ENCODE results near the gene UBAC2.

UBAC2 gene

DNA sequence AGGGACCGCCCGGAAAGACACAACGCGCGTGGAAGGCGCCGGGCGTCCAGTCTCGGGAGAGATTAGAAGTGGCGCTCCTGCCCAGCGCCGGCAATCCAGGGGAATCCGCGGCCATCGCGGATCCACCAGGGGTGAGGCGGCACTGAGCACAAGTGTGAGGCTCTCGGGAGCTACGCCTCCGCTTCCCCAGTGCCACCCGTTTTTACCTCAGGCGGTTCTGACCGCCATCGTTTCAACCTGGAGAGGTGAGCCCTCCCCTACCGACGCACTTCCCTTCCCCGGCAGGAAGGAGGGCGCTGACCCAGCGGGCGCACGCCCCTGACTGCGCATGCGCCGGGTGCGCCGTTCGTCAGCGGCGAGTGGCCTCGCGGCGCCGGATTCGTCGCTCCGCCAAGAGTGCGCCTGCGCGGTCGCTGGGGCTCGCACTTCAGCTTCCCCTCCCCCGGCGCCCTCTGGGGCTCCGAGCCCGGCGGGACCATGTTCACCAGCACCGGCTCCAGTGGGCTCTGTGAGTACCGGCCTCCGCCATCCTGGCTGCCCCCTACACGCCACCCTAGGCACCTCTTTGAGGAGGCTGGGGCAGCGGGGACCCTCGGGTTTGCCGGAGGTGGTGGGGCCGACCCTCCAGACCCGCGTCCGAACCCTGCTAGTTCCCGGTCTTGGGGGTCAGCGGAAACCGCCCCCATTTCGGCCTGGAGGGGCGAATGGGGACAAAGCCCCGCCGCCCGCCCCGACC lies at the start of gene UBAC2:
Gene UBAC2, plus strand, starts transcription at position 423 of the 736 bp plus-strand sequence. Its CDS starts 55 bp downstream, at position 478.
- DNase-seq (ENCODE audit: low spot score) = peak; percentile 97

DNA sequence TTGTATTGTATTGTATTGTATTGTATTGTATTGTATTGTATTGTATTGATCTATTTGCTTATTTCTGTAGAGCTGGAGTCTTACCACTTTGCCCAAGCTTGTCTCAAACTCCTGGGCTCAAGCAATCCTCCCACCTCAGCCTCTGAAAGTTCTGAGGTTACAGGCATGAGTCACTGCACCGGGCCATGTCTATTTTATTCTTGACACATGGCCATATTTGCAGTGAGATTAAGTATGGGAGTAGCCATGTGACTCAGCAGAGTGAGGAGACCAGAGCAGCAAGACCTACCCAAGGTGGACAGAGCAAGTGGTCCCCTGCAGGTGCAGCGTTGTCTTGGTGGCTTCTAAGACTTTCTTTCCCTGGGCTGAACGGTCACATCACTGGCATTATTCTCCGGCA lies 49.1 kb upstream of the UBAC2 start:
- peak; percentile 51 for DNase-seq (ENCODE audit: low spot score)

- no peak for DNase-seq (ENCODE audit: low spot score)
These were observed 47.4 kb upstream of the UBAC2 start for GRCh38 chr13:99153219-99153618.

DNA sequence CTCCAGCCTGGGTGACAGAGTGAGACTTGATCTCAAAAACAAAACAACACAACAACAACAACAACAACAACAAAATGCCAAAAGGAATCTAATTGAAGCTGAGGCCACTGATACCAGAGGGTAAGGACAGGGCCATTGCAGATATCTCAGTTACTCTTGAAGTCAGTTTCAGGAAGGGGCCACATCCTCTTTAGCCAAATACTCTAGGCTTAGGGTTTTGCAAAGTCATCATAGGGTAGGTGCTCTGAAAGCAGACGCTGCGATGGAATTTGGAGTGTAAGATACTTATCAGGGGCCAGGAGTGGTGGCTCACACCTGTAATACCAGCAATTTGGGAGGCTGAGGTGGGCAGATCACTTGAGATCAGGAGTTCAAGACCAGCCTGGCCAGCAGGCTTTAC lies 46.6 kb upstream of the UBAC2 start:
- DNase-seq (ENCODE audit: low spot score) = no peak

- DNase-seq (ENCODE audit: low spot score) = no peak
These were observed 44.8 kb upstream of the UBAC2 start for GRCh38 chr13:99155821-99156220.

- DNase-seq (ENCODE audit: low spot score) = no peak
These were observed 43.6 kb upstream of the UBAC2 start for GRCh38 chr13:99157046-99157445.

DNA sequence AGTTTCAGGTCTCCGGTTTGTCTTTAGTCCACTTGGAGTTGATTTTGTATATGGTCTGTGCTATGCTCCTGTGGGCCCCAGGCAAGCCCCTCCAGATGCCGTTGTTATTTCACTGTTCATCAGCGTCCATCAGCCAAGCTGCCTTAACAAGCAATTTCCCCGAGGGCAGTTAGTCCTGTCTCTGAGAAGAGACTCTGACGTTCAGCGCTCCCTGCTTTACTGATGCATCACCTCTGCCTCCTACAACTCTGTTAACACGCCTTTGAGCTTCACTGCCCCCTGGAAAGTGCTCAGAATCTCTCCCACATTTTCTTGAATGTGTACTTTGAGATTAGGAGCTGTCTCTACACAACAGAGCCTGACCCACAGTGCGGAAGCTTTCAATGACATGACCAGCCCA lies 41.8 kb upstream of the UBAC2 start:
- no peak for DNase-seq (ENCODE audit: low spot score)

DNA sequence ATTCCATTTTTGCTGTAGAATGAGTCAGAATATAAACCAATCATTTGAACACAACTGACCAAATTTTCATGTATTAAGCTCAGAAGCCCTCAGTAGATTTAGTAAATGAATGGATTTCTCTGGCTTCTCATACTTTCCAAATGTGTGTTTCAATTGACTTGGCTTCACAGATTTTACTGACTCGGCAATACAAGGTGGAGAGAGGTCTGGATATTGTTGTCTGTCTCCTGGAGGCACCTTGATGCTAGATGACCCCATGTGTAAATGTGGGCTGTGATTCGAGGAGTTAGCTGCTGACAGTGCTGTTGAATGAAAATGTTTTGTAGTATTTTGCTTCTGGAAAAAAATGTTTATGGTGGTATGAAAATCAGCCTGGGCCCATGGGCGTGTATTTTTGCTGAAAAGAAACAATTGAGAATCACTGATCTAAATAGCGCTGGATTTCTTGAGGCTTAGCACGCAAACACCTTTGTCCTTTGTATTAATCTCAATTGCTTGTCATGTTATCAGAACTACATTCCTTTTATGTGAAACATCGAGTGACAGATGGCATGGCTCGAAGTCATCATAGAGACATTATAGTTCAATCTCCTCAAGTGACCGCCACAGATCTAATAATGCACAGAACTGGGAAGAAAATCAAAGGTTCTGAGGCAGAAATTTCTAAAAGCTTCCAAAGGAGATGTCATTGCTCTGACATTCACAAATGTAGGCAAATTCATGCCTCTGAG lies 41.2 kb upstream of the UBAC2 start:
- DNase-seq (ENCODE audit: low spot score) = no peak

GRCh38 chr13:99160415-99160814 lies 40.2 kb upstream of the UBAC2 start:
- no peak for DNase-seq (ENCODE audit: low spot score)

DNA sequence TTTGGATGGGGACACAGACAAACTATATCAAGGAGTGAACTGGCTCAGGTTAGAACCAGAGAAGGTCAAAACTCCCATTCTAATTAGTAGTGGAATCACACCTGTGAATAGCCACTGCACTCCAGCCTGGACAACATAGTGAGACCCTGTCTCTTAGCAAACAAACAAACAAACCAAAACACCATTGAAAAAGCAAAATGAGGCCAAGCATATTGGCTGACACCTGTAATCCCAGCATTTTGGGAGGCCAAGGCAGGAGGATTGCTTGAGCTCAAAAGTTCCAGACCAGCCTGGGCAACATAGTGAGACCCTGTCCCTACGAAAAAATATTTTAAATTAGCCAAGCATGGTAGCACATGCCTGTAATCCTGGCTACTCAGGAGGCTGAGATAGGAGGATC lies 39.1 kb upstream of the UBAC2 start:
- DNase-seq (ENCODE audit: low spot score) = no peak

GRCh38 chr13:99162567-99163361 lies 37.9 kb upstream of the UBAC2 start:
- DNase-seq (ENCODE audit: low spot score) = no peak

DNA sequence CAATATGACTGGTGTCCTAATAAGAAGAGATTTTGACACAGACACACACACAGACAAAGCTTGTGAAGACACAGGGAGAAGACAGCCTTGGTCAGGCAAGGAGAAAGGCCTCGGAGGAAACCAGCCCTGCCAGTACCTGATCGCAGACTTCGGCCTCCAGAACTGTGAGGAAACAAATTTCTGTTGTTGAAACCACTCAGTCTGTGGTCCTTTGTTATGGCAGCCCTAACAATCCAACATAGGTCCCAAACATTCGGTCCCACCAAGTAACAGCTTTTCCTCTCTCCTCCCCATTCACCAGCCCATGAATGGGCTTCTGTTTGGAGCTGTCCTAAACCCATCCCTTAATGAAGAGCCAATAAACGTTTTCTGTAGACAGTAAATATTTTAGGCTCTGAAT lies 36.4 kb upstream of the UBAC2 start:
- no peak for DNase-seq (ENCODE audit: low spot score)

DNA sequence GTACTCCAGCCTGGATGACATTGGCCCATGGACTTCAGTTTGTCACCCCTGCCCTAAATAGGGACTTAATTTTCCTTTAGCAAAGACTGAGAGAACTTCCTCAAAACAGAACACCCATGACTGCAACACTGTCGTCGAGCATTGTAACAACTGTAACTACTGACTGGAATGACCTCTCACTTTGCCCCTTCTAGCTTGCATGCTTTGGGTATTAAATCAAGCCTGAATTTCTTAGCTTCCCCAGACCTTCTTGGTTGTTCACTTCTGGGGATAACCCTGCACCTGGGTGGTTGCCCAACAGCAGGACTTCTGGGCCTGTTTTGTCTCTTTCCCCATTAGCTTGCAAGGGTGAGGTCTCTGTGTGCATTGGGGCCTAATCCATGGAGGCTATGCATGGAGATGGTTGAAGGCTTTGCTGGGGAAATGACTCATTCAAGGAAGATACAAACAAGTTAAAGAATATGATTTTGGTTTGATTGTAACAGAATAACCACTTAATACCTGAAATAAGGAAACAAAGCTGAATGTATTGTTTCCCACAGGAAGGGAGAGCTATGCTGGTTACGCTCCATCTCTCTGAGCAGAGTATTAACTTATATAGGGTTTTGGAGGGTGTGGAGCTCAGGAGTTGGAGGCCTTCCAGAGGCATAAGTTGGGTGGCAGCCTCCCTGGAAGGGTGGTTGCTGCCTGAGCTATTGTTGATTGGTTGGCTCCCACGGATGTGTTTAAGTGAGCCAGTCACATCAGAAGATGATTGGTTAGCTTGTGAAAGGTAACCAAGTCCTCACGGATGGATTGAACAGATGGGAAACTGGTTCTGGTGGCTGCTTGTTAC lies 34.7 kb upstream of the UBAC2 start:
- DNase-seq (ENCODE audit: low spot score) = no peak

DNA sequence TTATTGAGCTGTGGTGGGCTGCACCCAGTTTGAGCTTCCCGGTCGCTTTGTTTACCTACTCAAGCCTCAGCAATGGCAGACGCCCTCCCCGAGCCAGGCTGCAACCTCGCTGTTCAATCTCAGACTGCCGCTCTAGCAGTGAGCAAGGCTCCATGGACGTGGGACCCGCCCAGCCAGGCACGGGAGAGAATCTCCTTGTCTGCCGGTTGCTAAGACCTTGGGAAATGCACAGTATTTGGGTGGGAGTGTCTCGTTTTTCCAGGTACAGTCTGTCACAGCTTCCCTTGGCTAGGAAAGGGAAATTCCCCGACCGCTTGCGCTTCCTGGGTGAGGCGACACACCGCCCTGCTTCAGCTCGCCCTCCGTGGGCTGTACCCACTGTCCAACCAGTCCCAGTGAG lies 27.7 kb upstream of the UBAC2 start:
- DNase-seq (ENCODE audit: low spot score) = no peak

GRCh38 chr13:99173606-99174005 lies 27.0 kb upstream of the UBAC2 start:
- DNase-seq (ENCODE audit: low spot score) = no peak

- no peak for DNase-seq (ENCODE audit: low spot score)
These were observed 26.0 kb upstream of the UBAC2 start for GRCh38 chr13:99174533-99175100.

- peak; percentile 82 for DNase-seq (ENCODE audit: low spot score)
These were observed 24.1 kb upstream of the UBAC2 start for GRCh38 chr13:99176309-99177276.

- DNase-seq (ENCODE audit: low spot score) = no peak
These were observed 22.0 kb upstream of the UBAC2 start for GRCh38 chr13:99178636-99179035.

DNA sequence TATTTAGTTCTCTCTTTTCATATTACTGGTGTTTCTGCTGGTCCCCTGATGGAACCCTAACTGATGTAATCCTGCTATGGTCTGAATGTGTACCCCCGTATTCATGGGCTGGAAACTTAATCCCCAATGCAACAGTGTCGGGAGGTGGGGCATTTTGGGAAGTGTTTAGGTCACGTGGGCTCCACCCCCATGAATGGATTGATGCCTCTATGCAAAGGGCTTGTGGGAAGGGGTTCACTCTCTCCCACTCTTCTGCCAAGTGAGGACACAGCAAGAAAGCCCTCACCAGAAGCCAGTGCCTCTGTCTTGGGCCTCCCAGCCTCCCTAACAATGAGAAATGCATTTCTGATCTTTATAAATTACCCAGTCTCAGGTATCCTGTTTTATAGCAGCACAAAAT lies 21.2 kb upstream of the UBAC2 start:
- DNase-seq (ENCODE audit: low spot score) = no peak

- DNase-seq (ENCODE audit: low spot score) = no peak
These were observed 18.2 kb upstream of the UBAC2 start for GRCh38 chr13:99182439-99182838.

All from activated CD4-positive, alpha-beta T cell treated with anti-CD3 and anti-CD28 coated beads, Interleukin-2, Interleukin-4, amounts not matched to agents 100 ng/mL and 50 ng/mL, durations not matched to agents 16 hours and 8 hours (primary cell).